ENCODE data around the gene OLFM1.

DNA sequence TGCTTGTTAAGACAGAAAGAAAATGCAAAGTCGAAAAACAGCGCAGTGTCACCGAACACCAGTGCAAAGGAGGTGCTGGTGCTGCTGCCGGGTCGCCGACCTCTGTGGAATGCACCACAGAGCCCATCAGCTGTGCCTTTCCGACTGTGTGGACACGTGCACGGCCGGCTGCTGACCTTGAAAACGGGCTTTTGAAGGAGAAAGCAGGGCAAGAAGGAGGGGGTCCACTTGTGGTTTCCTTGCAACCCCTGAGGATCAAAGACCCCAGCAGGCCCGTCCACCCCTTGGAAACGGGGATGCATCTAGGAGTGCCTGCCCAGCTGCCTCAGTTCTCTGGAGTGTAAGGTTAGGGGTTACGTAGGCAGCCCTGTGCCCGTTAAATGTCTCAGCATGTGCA is 6.2 kb upstream of the OLFM1 start:
- TF ChIP-seq, protein P1, sequence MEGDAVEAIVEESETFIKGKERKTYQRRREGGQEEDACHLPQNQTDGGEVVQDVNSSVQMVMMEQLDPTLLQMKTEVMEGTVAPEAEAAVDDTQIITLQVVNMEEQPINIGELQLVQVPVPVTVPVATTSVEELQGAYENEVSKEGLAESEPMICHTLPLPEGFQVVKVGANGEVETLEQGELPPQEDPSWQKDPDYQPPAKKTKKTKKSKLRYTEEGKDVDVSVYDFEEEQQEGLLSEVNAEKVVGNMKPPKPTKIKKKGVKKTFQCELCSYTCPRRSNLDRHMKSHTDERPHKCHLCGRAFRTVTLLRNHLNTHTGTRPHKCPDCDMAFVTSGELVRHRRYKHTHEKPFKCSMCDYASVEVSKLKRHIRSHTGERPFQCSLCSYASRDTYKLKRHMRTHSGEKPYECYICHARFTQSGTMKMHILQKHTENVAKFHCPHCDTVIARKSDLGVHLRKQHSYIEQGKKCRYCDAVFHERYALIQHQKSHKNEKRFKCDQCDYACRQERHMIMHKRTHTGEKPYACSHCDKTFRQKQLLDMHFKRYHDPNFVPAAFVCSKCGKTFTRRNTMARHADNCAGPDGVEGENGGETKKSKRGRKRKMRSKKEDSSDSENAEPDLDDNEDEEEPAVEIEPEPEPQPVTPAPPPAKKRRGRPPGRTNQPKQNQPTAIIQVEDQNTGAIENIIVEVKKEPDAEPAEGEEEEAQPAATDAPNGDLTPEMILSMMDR (conservative IDR thresholded peaks at IDR 0.05): no peak
- TF ChIP-seq EZH2 (IDR thresholded peaks at IDR 0.05; ENCODE audit: low read depth): 0 out of 2 replicates have a peak, but pooled peaks have one; percentile 79

Measured in PC-9 (cell line).